ENCODE data around the gene OR6K2. TPM values are rescaled to one million over a fixed set of nuclear protein-coding genes. Genes with fewer than 3 reads are reported as not detected.

Gene OR6K2
- total RNA-seq, 6 experiments from 2014 or later = not detected

DNA sequence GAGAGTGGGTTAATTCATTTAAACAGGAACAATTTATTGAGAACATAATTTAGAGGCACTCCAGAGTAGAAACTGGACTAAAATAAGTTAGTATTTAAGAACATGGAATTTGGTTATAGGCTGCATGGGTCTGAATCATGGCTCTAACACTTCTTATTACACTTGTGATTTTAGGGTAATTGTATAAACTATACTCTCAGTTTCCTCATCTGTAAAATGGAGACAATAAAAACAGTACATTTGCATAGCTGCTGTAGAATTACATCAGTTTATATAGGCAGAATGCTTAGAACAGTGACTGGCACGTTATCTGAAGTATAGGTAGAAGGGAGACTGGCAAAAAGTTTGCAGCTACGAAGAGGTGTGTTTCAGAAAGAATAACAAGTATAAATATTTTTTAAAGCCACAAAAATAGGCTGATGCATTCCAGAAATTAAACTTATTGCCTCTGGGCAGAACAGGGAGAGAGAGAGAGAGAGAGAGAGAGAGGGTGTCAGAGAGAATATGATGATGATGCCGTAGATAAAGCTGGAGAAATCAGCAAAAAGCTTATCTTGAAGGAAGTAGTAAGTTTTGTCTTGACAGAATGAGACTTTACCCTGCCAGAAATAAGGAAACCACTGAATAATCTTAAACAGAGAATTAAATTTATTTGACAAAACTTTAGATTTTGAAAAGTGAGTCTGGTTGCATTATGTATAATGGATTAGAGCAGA lies 28.2 kb upstream of the OR6K2 start:
- Mint-ChIP-seq H3K4me3 (no peak overlapping the region), H3K4me1 (ENCODE audit: low read depth) (no peaks in the 10 kb centered on the region), H3K36me3 (ENCODE audit: low read depth) (no peaks in the 10 kb centered on the region), H3K9me3 (peaks cover 4% of the 10 kb centered on the region), H3K27me3 (ENCODE audit: insufficient read depth) (no peaks in the 10 kb centered on the region; the same call in none of the 2 replicates), H3K27ac (no peak overlapping the region)
- no peak for DNase-seq
- TF ChIP-seq, protein P1, sequence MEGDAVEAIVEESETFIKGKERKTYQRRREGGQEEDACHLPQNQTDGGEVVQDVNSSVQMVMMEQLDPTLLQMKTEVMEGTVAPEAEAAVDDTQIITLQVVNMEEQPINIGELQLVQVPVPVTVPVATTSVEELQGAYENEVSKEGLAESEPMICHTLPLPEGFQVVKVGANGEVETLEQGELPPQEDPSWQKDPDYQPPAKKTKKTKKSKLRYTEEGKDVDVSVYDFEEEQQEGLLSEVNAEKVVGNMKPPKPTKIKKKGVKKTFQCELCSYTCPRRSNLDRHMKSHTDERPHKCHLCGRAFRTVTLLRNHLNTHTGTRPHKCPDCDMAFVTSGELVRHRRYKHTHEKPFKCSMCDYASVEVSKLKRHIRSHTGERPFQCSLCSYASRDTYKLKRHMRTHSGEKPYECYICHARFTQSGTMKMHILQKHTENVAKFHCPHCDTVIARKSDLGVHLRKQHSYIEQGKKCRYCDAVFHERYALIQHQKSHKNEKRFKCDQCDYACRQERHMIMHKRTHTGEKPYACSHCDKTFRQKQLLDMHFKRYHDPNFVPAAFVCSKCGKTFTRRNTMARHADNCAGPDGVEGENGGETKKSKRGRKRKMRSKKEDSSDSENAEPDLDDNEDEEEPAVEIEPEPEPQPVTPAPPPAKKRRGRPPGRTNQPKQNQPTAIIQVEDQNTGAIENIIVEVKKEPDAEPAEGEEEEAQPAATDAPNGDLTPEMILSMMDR (IDR thresholded peaks at IDR 0.05) = no peak

GRCh38 chr1:158724442-158724841 lies 24.0 kb upstream of the OR6K2 start:
- Mint-ChIP-seq H3K27me3 (ENCODE audit: insufficient read depth) (no peaks in the 10 kb centered on the region; the same call in 1 of the 2 replicates), H3K4me1 (ENCODE audit: low read depth) (no peaks in the 10 kb centered on the region), H3K4me3 (no peak overlapping the region), H3K27ac (no peak overlapping the region), H3K9me3 (peaks cover 5% of the 10 kb centered on the region), H3K36me3 (ENCODE audit: low read depth) (no peaks in the 10 kb centered on the region)
- TF ChIP-seq, protein P1 (IDR thresholded peaks at IDR 0.05) = no peak
- DNase-seq = no peak

GRCh38 chr1:158720620-158721019 lies 20.2 kb upstream of the OR6K2 start, which contains the start of gene OR6K3:
TSS of gene OR6K3 (minus strand) at chr1:158720720. CDS start at chr1:158718115, 2,605 bp downstream.
- Mint-ChIP-seq H3K4me3 (no peak within 1 kb of the TSS), H3K27ac (no peak within 1 kb of the TSS), H3K9me3 (peaks cover 19% of the 10 kb centered on the region), H3K36me3 (ENCODE audit: low read depth) (no peaks in the 10 kb centered on the region), H3K27me3 (ENCODE audit: insufficient read depth) (peaks cover 2% of the 10 kb centered on the region), H3K4me1 (ENCODE audit: low read depth) (no peaks in the 10 kb centered on the region)
- DNase-seq = no peak
- TF ChIP-seq, protein P1 (IDR thresholded peaks at IDR 0.05) = no peak

DNA sequence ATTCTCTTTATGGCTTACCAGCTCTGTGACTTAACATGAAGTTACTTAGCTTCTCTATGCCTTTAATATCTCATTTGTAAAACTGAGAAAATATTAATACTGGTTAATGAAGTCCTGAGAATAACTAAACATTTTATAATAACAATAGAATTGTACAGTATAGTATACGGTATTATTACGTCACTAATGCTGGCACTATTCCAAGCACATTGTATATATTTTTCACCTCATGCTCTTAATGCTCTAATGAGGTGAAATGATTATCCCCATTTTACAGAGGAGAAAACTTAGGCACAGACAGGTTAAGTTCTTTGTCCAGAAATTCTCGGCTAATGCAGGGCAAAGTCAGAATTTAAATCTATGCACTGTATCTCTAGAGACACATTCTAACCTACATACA lies 19.2 kb upstream of the OR6K2 start:
- Mint-ChIP-seq H3K36me3 (ENCODE audit: low read depth) (no peaks in the 10 kb centered on the region), H3K27ac (no peak overlapping the region), H3K4me3 (no peak overlapping the region), H3K4me1 (ENCODE audit: low read depth) (no peaks in the 10 kb centered on the region), H3K9me3 (peaks cover 19% of the 10 kb centered on the region), H3K27me3 (ENCODE audit: insufficient read depth) (peaks cover 2% of the 10 kb centered on the region)
- TF ChIP-seq, protein P1 (IDR thresholded peaks at IDR 0.05) = no peak
- no peak for DNase-seq

DNA sequence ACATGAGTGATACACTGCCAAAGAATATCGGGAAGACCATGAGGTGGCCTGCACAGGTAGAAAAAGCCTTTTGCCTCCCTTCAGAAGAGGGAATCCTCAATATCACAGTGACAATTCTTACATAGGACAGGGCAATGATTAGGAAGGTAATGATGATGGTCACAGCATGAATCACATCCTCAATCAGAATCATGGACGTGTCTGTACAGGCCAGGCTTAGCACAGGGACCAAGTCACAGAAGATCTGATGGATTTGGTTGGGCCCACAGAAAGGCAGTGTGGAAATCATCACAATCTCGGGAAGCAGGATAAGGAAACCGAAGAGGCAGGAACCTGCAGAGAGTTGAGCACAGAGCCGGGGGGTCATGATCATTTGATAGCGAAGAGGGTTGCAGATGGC lies 16.9 kb upstream of the OR6K2 start:
- no peak overlapping the region for H3K4me3 Mint-ChIP-seq
- no peaks in the 10 kb centered on the region for H3K36me3 Mint-ChIP-seq (ENCODE audit: low read depth)
- DNase-seq = no peak
- no peak overlapping the region for H3K27ac Mint-ChIP-seq
- peaks cover 20% of the 10 kb centered on the region for H3K9me3 Mint-ChIP-seq
- peaks cover 2% of the 10 kb centered on the region for H3K27me3 Mint-ChIP-seq (ENCODE audit: insufficient read depth)
- no peaks in the 10 kb centered on the region for H3K4me1 Mint-ChIP-seq (ENCODE audit: low read depth)
- TF ChIP-seq, protein P1 (IDR thresholded peaks at IDR 0.05) = no peak
